ENCODE measurements around the gene SUGCT. TPM values are rescaled to one million over a fixed set of nuclear protein-coding genes. Genes with fewer than 3 reads are reported as not detected.

The SUGCT gene
- total and polyA plus RNA-seq, 2 of the 13 experiments (the other 11 are each of a cell fraction or from before 2014, with no cell fraction given): 10.1 to 22.2 TPM

DNA sequence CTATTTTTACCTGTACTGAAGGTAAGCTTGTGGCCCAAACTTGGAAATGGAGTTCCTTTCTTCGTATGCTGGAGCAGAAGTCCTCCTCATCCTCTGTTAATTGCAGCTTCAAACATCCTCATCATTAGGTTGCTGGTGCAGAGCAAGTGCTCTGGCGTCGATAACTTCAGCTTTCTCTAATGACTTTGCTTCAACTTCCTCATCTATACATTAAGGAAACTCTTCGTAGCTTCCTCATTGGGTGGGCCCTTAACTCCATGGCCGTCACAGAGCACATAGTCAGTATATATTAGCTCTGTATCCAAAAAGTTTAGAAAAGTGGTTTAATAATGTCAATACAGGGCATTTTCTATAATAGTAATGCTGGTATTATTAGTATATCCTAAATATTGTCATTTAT, 447.7 kb downstream of the SUGCT start (continued):
- no peak for TF ChIP-seq REST (IDR thresholded peaks at IDR 0.05; ENCODE audit: borderline replicate concordance in 1 of 2, low read depth in 1 of 2, low read length in 2 of 2)
- TF ChIP-seq, protein P1, sequence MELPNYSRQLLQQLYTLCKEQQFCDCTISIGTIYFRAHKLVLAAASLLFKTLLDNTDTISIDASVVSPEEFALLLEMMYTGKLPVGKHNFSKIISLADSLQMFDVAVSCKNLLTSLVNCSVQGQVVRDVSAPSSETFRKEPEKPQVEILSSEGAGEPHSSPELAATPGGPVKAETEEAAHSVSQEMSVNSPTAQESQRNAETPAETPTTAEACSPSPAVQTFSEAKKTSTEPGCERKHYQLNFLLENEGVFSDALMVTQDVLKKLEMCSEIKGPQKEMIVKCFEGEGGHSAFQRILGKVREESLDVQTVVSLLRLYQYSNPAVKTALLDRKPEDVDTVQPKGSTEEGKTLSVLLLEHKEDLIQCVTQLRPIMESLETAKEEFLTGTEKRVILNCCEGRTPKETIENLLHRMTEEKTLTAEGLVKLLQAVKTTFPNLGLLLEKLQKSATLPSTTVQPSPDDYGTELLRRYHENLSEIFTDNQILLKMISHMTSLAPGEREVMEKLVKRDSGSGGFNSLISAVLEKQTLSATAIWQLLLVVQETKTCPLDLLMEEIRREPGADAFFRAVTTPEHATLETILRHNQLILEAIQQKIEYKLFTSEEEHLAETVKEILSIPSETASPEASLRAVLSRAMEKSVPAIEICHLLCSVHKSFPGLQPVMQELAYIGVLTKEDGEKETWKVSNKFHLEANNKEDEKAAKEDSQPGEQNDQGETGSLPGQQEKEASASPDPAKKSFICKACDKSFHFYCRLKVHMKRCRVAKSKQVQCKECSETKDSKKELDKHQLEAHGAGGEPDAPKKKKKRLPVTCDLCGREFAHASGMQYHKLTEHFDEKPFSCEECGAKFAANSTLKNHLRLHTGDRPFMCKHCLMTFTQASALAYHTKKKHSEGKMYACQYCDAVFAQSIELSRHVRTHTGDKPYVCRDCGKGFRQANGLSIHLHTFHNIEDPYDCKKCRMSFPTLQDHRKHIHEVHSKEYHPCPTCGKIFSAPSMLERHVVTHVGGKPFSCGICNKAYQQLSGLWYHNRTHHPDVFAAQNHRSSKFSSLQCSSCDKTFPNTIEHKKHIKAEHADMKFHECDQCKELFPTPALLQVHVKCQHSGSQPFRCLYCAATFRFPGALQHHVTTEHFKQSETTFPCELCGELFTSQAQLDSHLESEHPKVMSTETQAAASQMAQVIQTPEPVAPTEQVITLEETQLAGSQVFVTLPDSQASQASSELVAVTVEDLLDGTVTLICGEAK (IDR thresholded peaks at IDR 0.05): no peak
- TF ChIP-seq, protein P1 (CRISPR knock-in tag; IDR thresholded peaks at IDR 0.05): no peak
- no peak for TF ChIP-seq GABPB1 (CRISPR knock-in tag; IDR thresholded peaks at IDR 0.05)
- no peak for TF ChIP-seq ATF2 (CRISPR knock-in tag; IDR thresholded peaks at IDR 0.05)
- no peak for TF ChIP-seq FIP1L1 (IDR thresholded peaks at IDR 0.05; ENCODE audit: borderline replicate concordance, insufficient read depth, low read depth, low read length)
- no peak for TF ChIP-seq ZSCAN29 (CRISPR knock-in tag; conservative IDR thresholded peaks at IDR 0.05)
- no peak for TF ChIP-seq ZNF558 (CRISPR knock-in tag; IDR thresholded peaks at IDR 0.05; ENCODE audit: borderline replicate concordance)
- no peak for TF ChIP-seq ZNF510 (CRISPR knock-in tag; IDR thresholded peaks at IDR 0.05; ENCODE audit: low read depth)
- TF ChIP-seq, protein P2, sequence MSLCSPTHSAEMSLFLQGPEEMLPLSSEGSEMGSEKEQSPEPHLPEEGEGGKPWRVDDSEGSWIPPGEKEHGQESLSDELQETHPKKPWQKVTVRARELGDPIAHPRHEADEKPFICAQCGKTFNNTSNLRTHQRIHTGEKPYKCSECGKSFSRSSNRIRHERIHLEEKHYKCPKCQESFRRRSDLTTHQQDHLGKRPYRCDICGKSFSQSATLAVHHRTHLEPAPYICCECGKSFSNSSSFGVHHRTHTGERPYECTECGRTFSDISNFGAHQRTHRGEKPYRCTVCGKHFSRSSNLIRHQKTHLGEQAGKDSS (CRISPR knock-in tag; IDR thresholded peaks at IDR 0.05; ENCODE audit: borderline replicate concordance, low read depth): no peak
- TF ChIP-seq ZBTB49 (CRISPR knock-in tag; IDR thresholded peaks at IDR 0.05; ENCODE audit: borderline replicate concordance): no peak
